ENCODE results near the gene UBXN11.
"Not testable (repeated sequence)": the region's sequence is repeated elsewhere in the genome, so short reads cannot be mapped to it uniquely, and the experiment has no call there.

UBXN11 gene

DNA sequence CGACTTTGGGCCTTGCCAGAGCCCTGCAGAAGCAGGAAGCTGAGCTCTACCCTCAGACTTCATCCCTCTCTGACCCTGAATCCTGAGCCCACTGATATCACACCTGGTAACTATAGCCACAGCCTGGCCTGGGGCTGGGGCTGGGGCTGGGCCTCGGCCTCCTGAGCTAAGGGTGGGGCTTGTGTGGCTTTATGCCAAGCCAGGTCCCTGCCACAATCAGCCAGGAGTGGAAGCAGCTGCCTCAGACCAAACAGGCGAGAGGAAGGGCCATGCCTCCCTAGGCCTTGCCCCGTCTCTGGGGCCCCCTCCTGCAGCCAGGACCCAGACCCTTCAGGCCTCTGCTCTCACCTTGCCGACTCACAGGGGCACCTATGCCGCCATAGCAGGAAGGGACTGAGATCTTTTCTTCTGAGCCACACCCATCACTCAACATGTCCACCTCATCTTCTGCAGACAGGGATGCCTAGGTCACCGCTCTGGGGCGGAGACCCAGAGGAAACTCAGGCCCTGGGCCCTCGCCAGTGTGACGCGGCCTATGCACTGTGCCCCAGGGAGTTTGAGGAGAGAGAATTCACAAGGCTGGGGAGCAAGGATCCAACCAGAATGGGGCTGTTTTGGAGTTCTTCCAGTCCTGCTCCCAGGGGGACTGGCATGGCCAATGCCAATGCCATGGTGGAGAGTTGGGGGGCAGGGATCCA is 5.7 kb downstream of the UBXN11 start:
- no peak for DNase-seq

DNA sequence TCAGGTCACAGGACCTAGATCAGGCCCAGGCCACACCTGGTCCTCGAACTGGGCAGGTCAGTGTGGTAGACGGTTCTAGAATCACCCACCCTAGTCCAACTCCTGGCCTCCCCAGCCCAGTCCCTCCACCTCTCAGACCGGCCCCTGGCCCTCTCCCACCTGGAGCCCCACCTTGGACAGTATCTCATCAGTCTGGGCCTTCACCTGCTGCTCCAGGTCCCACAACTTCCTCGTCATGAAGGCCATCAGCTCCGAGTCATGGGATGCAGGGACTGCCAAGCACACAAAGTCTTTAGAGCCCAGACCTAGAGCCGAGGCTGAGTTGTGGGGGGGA is 8.7 kb downstream of the UBXN11 start:
- no peak for DNase-seq

DNA sequence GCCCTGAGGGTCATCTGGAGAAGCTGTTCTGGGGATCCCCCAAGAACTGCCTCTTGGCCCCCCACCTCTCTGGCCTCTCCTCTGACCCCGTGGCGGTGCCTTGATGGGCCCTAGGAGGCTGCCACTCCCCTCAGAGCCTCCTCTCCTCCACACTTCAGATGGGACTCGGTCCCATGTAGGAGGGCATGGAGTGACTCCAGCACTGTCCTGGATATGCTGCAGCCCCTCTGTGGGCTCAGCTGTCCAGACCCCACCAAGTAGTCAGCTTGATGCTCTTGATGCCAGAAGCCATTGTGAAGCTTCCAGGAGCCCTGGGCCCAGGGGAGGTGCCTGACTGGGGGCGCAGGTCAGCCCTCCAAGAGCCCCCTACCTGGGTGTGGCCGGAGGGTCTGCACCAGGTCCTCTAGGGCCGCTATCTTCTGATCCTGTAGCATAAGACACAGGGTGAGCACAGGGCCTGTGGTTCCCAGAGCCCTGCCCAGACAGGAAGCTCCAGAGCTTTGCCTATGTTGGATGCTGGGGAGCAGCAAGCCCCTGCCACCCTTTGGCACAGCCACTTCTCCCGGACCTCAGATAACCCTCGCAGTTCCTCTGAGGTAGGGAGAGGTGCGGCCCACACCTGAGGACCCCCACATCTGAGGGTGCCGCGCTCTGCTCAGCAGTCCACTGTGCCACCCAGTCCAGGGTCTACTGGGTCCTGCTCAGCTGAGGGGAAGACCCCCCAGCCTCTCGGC is 9.2 kb downstream of the UBXN11 start:
- no peak for DNase-seq

DNA sequence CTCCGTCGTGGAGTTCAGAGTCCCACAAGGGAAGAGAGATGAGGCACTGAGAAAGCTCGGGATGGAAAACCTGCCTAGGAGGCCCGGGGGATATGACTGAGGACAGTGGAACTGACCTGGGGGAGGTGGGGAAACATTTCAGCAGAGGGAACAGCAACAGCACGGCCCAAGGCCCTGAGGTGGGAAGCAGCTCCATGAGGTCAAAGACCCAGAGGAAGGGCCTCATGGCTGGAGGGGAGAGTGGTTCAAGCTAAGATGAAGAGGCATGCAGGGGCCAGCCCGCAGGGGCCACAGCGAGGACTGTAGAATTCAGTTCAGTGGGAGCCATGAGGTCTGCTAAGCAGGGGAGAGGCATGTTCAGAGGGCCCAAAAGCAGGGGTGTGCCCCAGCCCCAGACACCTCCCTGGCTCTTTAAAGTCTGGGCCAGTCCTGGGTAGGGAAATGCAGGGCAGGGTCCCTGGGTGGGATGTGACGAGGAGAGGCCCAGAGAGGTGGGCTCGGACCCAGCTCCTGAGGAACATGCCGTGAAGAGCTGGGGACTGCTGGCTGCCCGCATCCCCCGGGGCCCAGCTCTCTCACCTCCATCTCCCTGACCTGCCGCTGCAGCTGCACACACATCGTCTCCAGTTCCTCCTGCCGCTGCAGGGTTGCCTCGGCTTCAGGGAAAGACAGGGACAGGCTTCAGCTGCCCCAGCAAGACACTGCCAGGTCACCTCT is 9.9 kb downstream of the UBXN11 start:
- no peak for DNase-seq

DNA sequence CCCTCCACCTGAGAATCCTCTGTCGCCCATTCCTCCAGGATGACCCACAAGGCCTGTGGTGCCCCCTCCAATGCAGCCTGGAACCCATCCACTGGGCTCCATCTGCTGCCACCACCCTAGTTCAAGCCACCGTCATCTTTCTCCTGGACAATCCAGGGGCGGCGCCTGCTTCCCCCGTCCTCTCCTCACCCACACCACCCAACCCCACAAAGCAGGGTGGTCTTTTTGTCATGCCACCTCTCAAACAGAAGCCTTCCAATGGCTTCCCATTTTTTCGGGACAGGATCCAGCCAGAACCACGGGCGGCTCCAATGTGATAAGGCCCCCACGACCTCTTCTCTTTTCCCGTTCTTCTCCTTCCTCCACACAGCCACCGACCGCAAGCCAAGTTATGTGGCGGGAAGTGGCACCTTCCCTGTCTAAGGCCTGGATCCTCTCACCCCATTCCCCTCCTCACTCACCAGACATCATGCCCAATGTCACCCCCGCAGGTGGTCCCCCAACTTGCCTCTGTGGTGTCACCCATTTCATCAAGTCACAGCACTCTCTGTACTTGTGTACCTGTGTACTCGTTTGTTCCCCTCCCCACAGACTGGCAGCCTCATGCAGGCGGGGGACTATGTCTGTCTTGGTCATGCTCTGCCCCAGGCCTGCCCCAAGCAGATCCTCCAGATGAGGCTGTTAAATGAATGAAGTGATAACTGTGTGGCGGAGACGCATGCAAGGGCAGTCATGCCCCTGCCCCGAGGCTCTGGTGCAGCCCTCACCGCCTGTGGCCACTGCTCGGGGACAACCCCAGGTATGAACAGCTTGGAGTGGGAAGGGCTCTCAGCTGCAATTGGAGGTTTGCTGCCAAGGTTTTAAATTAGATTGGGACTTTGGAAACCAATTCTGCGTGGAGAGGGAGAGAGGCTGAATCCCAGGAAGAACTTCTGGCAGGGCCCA is 11.0 kb downstream of the UBXN11 start:
- DNase-seq = no peak

DNA sequence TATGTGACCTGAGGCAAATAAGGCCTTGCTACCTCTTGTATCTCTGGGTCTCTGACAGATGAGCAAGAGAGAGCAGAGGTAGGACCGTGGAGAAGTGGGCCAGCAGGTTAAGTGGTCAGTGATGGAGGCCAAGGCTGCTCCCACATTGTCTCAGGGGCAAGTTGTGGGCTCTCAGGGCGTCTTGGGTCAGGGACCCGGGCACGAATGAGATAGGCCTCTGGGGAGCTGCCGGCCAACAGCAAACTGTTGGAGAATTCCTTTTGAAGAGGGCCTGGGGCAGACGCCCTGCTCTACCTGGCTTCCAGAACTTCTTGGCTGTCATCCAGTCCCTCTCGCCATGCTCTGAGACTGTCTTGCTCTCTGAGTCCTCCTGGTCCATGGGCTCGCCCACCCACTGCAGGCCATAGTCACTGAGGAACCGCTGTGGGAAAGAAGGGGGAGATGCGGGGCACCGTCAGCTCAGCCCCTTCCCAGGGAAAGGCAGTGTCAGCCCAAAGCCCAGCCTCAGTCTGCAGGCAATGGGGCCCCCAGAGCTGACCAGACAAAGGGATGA is 12.4 kb downstream of the UBXN11 start:
- no peak for DNase-seq

DNA sequence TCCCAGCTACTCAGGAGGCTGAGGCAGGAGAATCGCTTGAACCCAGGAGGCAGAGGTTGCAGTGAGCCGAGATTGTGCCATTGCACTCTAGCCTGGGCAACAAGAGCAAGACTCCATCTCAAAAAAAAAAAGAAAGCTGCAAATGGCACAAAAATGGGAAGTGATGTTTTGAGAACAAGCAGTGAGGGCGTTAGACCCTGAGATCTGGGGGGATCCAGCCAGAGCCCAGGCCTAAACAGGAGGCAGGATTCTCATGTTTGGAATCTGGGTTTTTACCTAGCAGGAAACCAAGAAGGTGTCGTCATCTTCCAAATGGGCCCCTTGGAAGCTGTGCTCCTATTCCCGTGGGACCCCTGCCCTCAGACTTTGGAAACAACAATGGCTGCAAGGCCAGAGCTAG is 13.7 kb downstream of the UBXN11 start:
- not testable (repeated sequence) for DNase-seq

DNA sequence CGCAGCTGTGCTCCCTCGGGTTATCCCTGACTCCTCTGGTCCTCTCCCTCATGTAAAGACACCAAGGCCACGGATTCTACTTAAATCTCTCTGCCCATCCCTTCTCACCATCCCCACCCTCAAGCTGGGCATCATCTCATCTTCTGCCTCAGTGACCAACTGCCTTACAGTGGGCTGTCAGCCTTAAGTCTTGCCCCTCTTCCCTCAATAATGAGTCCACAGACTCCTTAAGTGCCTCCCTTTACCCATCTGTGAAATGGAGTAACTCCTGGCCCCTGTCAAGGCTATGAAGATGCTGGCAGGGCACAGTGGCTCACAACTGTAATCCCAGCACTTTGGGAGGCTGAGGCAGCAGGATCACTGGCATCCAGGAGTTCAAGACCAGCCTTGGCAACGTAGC is 14.5 kb downstream of the UBXN11 start:
- no peak for DNase-seq

DNA sequence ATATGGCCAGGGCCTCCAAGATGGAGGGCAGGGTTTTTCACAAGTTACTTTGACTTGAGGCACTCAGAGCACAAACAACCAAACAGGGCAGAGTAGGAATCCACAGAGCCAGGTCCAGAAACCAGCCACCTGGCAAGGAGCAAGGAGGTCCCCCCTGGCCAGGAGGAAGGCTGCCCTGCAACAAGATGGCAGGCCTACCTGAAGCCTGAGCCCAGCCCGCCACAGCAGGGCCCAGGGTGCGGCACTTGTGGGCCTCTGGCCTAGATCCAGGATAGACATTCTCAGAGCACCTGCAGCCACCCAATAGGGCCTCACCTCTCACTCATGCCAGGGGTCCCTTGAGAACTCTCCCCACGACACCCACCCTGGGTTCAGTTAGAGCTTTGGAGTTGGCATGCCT is 15.0 kb downstream of the UBXN11 start:
- DNase-seq = no peak

DNA sequence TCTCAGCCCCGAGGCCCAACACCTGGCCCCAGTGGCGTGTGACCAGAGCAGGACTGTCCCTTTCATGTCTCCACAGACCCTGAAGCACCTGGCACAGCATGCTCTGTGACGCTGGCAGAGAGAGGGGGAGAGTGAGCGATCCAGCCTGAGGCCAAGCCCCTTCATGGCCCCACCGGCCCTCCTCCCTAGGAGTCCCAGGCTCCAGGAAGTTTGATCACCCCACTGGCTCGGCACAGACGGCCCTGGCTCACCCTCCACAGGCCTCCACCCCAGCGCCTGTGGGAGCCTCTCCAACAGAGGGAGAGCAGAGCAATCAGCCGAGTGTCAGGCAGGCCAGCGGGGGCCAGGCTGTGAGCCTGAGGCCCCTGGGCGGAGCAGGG is 15.6 kb downstream of the UBXN11 start:
- DNase-seq = no peak

DNA sequence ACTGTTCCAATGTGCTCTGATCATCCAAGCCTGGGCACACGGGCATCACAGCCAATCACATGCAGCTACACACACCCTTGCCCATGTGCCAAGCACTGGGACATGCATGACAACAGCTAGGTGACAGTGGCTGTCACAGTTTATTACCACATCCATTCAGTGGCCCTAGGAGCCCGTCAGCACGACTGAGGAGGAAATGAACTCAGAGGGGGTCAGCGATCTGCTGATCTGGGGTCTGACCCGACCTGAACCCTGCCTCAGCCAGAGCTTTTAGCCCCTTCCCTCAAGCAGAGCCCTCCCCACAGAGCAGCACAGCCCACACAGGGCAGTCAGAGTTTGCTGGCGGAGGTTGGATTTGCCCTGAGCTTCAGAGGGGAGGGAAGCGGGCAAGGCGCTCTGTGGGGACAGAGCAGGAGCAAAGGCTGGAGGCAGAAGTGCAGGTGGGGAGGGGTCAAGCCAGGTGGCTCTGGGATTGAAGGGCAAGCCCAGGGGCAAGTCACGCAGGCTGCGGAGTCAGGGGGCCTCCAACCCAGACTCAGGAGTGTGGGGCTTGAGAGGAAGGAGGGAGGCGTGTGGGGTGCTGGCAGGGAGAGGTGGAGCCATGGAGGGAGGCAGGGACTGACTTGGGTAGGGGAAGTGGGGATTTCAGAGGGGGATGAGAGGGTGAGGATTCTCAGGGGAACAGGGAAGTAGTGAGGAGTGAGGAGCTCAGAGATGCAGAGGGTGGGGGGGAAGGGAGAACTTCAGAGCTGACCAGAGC is 16.1 kb downstream of the UBXN11 start:
- no peak for DNase-seq

DNA sequence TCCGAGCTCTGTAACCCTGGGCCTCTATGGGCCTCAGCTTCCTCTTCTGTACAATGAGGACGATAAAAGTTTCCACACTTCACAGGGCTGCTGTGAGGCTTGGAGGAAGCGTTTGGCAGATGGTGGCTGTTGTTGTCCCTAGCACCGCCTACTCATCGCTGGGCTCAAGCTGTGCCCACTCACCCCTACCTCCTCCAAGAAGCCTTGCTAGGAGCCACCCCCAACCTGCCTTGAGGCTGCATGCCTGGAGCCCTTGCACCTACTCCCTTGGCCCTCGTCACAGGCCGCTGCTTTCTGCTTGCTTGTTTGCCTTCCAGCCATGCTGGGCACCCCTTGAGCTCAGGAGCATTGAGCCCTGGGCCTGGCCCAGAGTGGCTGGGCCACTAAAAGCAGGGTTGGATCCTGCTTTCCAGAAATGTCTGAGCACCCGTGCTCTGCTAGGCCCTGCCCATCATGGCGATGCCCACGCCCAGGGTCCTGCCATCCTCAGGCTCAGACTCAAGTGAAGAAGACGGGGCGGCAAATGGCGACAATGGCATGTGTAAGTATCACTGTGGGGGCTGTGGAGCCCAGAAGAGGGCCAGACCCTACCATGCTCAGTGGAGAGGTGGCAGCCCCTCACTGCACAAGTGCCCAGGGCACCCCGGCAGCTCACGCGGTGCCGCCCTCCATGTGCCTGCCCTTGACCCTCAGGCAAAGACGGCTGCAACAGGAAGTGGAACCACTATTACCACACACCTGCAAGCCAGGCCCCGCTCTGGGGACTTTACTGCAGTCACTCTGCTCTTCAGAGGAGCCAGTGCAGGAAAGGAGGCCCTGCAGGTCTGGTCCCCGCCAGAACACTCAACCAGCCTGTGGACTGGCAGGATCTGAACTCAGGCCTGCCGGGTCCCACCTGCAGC is 17.0 kb downstream of the UBXN11 start:
- DNase-seq = no peak

DNA sequence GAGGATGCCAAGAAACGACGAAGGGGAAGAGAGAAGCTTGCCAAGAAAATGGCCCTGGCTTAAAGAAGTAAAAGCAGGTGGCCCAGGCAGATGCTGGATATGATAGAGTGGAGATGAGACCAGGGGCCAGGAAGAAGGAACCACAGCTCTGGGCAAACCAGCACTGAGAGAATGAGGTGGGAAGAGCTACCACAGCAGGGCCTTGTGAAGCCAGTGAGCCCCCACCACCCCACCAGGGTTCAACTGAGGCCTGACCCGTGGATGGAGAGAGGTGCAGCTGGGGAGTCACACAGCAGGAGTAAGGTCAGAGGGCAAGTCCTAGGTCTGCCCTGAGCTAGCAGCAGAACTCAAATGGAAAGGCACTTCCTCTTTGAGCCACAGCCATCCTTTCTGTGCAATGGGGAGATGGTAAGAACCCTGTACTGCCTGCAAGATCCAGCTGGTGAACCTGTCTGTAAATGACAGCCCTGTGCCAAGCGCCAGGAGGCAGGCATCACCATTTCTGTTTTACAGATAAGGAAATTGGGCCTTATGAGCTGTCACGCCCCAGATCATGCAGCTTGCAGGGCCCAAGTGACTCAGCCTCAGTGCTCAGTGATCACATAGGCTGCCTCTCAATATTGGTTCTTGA is 18.0 kb downstream of the UBXN11 start:
- DNase-seq = no peak

DNA sequence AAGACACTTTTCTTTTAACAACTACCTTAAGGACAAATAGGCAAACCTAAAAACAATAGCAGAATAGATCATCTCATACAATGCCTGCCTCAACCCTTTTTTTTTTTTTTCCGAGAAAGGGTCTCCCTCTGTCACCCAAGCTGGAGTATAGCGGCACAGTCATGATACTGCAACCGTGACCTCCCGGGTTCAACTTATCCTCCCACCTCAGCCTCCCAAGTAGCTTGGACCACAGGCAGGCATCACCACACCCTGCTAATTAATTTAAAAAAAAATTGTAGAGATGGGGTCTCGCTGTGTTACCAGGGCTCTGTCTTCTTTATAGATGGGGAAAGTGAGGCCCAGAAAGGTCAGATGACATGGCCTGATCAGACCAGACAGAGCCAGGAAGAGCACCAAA is 18.6 kb downstream of the UBXN11 start:
- no peak for DNase-seq

DNA sequence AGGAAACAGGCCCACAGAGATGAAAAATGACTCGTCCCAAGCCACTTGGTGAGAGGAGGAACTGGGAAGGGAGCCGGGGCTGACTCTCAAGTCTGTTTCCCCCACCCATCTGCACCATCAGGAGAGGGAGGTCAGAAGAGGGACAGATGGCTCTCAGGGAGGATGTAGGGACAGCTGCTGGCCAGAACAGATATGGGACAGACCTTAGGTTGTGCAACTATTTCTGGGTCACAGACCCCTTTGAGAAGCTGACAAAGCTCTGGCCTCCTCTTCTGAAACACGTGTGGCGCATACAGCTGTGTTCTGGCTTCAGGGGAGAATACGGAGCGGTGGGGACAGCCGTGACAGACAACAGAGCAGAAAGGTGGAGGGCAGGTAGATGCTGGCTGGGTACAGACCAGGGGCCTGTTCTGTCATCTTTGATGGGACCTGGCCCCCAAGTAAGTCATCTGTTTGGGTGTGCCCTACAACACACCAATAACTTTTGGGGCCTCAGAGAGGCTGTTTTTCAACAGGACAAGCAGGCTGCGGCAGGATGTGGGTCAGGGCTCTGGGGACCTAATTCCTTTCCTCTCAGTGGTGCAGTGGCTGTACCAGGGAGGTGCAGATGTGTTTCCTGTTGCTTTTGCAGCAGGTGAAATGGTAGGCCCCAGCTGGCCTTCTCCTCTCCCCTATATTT is 19.3 kb downstream of the UBXN11 start:
- peak; percentile 27 for DNase-seq

DNA sequence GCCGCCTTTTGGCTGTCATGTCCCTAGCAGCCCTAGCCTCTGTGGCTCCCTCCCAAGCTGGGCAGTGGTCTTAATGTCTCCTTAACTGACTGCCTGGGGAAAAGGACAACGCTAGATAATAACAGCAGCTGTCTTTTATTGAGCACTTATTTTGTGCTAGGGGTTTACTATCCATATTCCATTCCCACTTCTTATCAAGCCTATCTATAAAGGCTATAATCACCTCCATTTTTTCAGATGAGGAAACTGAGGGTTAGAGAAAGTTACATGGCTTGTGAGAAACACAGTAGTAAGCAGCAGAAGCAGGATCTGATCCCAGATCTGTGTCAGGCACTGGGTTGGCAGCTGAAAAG is 20.4 kb downstream of the UBXN11 start:
- no peak for DNase-seq

DNA sequence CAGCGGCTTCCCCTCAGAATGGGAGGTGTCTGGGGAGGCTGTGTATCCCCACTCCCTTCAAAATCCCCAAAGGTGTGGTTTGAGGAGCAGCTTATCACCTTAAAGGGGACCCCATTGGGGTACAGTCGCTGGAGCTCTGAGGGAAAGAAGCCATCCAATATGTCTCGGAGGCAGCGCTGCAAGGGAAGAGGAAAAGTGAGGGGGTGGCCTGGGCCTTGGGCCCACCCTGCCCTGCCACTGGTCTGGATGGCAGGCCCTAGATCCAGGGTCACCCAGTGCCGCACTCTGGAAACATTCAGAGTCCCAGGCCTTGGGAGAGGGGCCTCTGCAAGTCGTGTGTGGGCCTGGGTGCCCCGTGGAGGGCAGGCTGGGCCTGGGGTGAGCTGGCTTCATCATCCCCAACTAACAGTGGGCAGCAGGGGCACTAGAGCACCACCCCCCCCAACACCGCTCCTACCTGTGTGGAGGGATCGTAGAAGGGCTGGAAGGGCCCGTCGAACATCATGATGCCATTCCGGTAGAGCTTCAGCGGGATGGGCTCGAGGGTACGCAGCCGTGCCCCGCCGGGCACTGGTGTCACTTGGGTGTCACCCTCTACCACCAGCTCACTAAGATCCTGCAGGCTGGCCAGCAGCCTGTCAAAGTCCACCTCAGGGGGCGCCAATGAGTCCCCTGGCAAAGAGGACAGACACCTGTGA is 20.9 kb downstream of the UBXN11 start:
- DNase-seq = peak; percentile 32

DNA sequence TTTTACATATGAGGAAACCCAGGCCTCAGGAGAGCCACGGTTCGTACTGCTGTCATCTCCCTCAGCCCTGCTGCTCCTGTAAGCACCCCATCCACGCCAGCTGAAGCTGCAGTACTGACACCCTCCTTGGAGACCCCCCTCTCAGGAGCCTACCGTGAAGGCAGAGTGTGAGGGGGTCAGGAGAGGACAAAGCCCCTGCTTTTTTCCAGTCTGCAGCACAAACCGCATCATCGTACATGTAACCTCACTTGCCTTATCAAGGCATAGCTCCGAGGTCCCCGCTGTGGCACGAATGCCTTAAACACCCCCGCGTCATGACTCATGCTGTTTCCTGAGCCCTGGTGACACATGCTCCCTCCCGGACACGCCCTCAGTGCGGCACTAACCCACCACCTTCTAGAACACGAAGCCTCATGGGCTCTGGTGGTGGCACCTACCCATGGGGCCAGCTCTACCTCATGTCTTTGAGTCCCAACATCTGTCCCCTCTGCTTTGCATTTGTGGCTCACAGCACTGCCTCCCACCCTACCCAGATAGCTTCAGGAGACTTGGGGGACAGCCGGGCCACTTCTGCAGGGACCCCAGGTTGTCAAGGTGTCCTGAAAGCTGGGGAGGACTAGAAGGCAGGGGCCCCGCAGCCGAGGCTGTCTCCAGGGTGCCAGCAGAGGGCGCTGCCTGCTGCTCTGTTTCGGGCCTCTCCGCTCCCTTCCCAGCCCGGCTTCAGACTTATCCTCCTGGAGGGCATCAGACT is 21.7 kb downstream of the UBXN11 start:
- peak; percentile 97 for DNase-seq

All from EL (cell line).